Measurements from ENCODE around the gene GPR146.
"Not testable (repeated sequence)": the region's sequence is repeated elsewhere in the genome, so short reads cannot be mapped to it uniquely, and the experiment has no call there.

Gene GPR146

GRCh38 chr7:1025743-1026581 lies 18.4 kb upstream of the GPR146 start:
- peak; percentile 19 to 70 for DNase-seq

- DNase-seq: no peak
Measured at GRCh38 chr7:1026721-1027161, 17.6 kb upstream of the GPR146 start.

- peak in 1 of 2 experiments; percentile 37 for DNase-seq
Measured at GRCh38 chr7:1027242-1028043, 16.9 kb upstream of the GPR146 start.

- DNase-seq: peak; percentile 46 to 91
Measured at GRCh38 chr7:1028044-1028770, 16.1 kb upstream of the GPR146 start.

- DNase-seq: peak; percentile 11 to 66
Measured at GRCh38 chr7:1028775-1029636, 15.3 kb upstream of the GPR146 start.

GRCh38 chr7:1029637-1030443 lies 14.5 kb upstream of the GPR146 start:
- DNase-seq: no peak

GRCh38 chr7:1030444-1031070 lies 13.8 kb upstream of the GPR146 start:
- no peak for DNase-seq

- DNase-seq: no peak
Measured at GRCh38 chr7:1031716-1032455, 12.5 kb upstream of the GPR146 start.

- DNase-seq: no peak
Measured at GRCh38 chr7:1032536-1033181, 11.7 kb upstream of the GPR146 start.

- DNase-seq: no peak
Measured at GRCh38 chr7:1033546-1034145, 10.7 kb upstream of the GPR146 start.

GRCh38 chr7:1034769-1035168 lies 9.6 kb upstream of the GPR146 start:
- not testable (repeated sequence) for DNase-seq

- not testable (repeated sequence) for DNase-seq
Measured at GRCh38 chr7:1036164-1036928, 8.0 kb upstream of the GPR146 start.

- not testable (repeated sequence) for DNase-seq
Measured at GRCh38 chr7:1040233-1040632, 4.1 kb upstream of the GPR146 start.

GRCh38 chr7:1040790-1041189 lies 3.6 kb upstream of the GPR146 start:
- no peak for DNase-seq

- no peak for DNase-seq
Measured at GRCh38 chr7:1041551-1042491, 2.5 kb upstream of the GPR146 start.

- no peak for DNase-seq
Measured at GRCh38 chr7:1042492-1042833, 1.9 kb upstream of the GPR146 start.

GRCh38 chr7:1043552-1044188 lies 676 bp upstream of the GPR146 start:
- DNase-seq: no peak

All from NCI-H526 (cell line).